Mucosa of stomach (tissue), 1 donor: ENCODE measurements around the gene HDHD2.

Experiments
- H3K27me3 ChIP-seq: one replicate; pipeline ENCODE4 v1.7.0; 2013; ENCODE audit warnings: mild to moderate bottlenecking, low read length; ENCODE audit not compliant: control insufficient read depth, insufficient read depth
- H3K36me3 ChIP-seq: one replicate; pipeline ENCODE4 v1.7.0; 2013; ENCODE audit warnings: low read length; ENCODE audit not compliant: control insufficient read depth, insufficient read depth
- H3K4me1 ChIP-seq: one replicate; pipeline ENCODE4 v1.7.0; 2013; ENCODE audit warnings: mild to moderate bottlenecking, low read length; ENCODE audit not compliant: control insufficient read depth, insufficient read depth
- H3K4me3 ChIP-seq: one replicate; pipeline ENCODE4 v1.7.0; 2013; ENCODE audit warnings: low read length
- H3K9ac ChIP-seq: one replicate; pipeline ENCODE4 v1.7.0; 2013; ENCODE audit warnings: mild to moderate bottlenecking, low read length, moderate library complexity
- H3K9me3 ChIP-seq: one replicate; pipeline ENCODE4 v1.7.0; 2013; ENCODE audit warnings: mild to moderate bottlenecking, low read length, moderate library complexity; ENCODE audit not compliant: control insufficient read depth
- donor health status: Pancreatic carcinoma.

HDHD2 gene

DNA sequence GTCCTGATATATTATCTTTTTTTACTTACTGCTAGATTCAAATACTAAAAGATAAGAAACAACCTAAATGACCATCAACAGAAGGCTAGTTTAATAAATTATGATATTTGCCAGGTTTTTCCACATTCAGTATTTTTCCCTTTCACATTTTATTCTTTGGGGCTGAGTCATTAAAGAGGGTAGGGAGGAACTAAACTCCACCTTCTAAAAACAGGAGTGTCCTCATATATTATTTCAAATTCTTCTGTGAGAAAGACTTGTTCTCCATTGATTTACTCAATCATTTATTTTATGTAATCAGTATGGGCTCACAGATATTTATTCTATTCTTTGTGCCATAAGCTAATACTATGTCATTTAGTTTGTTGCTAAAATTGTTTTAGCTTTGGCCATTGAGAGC is 9.0 kb downstream of the HDHD2 start:
- Histone ChIP-seq H3K9ac (no peak overlapping the region), H3K9me3 (no peaks in the 10 kb centered on the region), H3K4me3 (no peak overlapping the region), H3K4me1 (no peaks in the 10 kb centered on the region), H3K27me3 (no peaks in the 10 kb centered on the region), H3K36me3 (no peaks in the 10 kb centered on the region)

DNA sequence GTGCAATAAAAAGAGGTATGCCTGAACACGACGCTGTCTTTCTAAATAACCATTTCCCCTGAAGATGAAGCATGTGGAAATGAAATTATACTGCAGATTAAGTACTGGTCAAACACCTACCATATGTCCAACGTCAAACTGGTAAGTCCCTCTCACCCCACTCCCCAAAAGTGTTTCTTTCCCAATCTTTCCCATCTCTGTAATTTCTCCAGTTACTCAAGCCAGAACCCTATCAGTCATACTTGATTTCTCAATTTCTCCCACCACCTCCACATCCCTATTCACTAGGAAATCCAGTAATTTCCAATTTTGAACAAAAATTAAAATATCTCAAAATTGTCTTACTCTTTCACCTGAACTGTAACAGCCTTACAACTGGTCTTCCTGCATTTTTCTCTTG is 29.2 kb downstream of the HDHD2 start:
- Histone ChIP-seq H3K9me3 (no peaks in the 10 kb centered on the region), H3K4me1 (peaks cover 4% of the 10 kb centered on the region), H3K9ac (no peak overlapping the region), H3K27me3 (no peaks in the 10 kb centered on the region), H3K4me3 (no peak overlapping the region), H3K36me3 (no peaks in the 10 kb centered on the region)

DNA sequence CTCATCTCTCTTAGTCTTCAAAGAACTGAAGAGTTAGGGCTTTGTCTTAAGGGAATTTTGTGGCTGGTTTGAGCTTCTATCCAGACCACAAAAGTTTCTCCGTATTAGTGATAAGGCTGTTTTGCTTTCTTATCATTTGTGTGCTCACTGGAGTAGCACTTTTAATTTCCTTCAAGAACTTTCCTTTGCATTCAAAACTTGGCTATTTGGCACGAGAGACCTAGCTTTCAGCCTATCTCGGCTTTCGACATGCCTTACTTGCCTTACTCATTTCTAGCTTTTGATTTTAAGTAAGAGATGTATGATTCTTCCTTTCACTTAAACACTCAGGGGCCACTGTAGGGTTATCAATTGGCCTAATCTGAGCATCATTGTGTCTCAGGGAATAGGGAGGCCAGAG is 29.9 kb downstream of the HDHD2 start:
- Histone ChIP-seq H3K4me1 (peaks cover 4% of the 10 kb centered on the region), H3K36me3 (no peaks in the 10 kb centered on the region), H3K9ac (no peak overlapping the region), H3K9me3 (no peaks in the 10 kb centered on the region), H3K4me3 (no peak overlapping the region), H3K27me3 (no peaks in the 10 kb centered on the region)

DNA sequence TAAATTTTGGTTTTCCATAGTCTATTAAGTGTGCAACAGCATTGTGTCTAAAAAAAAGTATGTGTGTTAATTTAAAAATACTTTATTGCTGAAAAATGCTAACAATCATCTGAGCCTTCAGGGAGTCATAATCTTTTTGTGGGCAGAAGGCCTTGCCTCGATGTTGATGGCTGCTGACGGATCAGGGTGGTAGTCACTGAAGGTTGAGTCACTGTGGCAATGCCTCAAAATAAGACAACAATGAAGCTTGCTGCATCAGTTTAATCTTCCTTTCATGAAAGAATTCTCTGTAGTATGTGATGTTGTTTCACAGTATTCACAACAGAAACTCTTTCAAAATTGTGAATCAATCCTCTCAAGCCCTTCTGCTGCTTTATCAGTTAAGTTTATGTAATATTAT is 31.3 kb downstream of the HDHD2 start:
- Histone ChIP-seq H3K9me3 (no peaks in the 10 kb centered on the region), H3K4me3 (no peak overlapping the region), H3K27me3 (no peaks in the 10 kb centered on the region), H3K4me1 (peaks cover 4% of the 10 kb centered on the region), H3K9ac (no peak overlapping the region), H3K36me3 (no peaks in the 10 kb centered on the region)

DNA sequence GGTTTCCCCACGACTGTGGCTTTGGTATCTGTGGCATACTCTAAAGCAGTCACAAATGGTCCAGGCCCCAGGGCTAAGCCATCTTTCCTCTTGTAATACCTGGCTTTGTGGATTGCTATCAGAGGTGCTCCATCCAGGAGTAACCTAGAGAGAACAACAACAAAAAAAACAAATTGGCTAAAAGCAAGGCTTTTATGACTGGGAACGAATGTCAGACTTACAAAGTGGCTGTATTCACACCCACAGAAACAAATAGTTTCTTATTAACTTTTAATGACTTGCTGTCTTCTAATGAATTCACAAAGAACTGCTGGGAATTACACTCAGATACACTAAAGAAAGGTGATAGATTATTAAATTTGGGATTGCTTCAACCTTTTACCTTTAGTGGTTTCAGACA is 35.1 kb downstream of the HDHD2 start:
- Histone ChIP-seq H3K9me3 (no peaks in the 10 kb centered on the region), H3K36me3 (no peaks in the 10 kb centered on the region), H3K4me3 (no peak overlapping the region), H3K27me3 (no peaks in the 10 kb centered on the region), H3K9ac (no peak overlapping the region), H3K4me1 (no peaks in the 10 kb centered on the region)

DNA sequence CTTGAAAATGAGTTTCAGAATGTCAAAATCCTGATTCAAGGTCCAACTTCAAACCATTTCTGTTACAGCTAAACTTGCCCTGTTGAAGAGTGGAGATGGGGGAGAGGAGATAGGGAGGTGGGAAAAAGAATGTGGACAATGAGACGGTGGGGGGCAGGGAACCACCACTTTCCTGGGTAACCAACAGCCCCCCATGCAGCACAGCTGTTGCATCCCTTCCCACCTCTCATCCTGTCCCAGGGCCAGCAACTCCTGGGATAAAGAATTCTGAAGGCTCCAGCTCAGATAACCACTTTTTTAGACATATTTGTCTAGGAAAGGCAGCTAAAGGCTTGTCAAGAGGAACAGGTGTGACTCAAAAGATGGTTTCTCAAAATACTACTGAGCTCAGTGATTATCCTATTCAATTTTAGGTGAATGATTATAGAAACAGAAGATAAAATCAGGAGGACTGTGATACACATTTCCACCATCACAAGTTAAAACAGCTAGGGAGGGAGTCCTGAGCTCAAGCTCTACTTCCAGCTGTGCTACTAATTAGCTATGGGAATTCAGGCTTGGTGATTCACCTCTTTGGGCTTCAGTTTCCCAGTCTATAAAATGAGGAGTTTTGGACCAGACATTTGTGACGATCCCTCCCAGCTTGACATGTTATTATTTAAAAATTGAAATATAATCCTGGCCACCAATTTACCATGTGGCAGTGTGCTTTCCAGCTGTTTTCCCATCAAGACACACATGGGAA is 36.3 kb downstream of the HDHD2 start:
- H3K27me3 ChIP-seq: no peaks in the 10 kb centered on the region
- H3K36me3 ChIP-seq: no peaks in the 10 kb centered on the region
- no peaks in the 10 kb centered on the region for H3K9me3 ChIP-seq
- no peaks in the 10 kb centered on the region for H3K4me1 ChIP-seq
- H3K9ac ChIP-seq: no peak overlapping the region
- H3K4me3 ChIP-seq: no peak overlapping the region

DNA sequence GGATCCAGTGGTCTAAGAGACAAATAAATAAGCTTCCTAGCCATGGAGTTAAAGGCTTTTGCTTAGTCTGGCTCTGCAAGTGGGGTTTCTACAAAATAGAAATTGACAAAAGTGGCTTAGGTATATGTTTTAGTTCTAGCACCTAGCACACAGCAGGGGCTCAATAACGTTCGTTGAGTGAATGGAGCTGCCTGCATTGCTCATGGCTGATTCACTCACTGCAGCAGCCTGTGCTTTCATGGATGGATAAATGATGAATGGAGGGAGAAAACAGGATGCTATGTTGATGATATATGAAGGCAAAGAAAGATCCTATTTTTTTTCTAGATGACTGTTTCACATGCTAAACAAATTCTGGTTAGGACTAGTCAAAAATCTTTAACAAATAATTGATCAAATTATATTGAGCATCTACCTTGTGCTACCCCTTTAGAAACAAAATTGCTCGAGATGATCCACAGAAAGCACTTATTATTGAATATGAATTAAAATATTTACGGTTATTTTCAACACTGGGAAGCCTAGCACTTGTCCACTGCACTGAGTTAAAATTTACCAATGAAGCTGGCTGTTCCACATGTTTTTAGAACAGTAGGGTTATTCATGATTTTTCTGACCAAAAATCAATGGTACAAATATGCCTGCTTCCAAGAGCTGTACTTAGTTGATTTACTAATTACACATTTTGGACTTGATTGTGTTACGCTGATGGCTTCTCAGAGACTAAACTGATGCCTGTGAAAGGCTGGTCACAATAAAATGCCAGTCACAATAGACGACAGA is 39.6 kb downstream of the HDHD2 start:
- no peaks in the 10 kb centered on the region for H3K9me3 ChIP-seq
- no peaks in the 10 kb centered on the region for H3K36me3 ChIP-seq
- no peak overlapping the region for H3K9ac ChIP-seq
- no peak overlapping the region for H3K4me3 ChIP-seq
- H3K27me3 ChIP-seq: no peaks in the 10 kb centered on the region
- no peaks in the 10 kb centered on the region for H3K4me1 ChIP-seq

DNA sequence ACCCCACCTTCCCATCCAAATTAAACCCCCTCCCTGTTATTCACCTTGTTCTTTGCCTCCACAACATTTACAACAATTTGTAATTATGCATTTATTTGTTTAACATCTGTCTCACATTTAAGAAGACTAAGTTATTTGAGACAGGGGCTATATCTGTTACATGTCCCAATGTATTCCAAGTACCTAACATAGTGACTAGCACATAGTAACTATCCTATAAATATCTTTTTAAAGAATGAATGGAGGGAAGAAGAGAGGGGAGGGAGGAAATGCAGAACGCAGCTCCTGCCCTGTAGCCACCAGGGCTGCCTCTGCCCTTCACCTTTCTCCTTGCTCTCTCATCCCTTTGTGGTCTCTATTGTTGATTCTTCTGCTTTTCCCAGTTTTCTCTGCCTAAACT is 40.6 kb downstream of the HDHD2 start:
- H3K9me3 ChIP-seq: no peaks in the 10 kb centered on the region
- H3K36me3 ChIP-seq: no peaks in the 10 kb centered on the region
- H3K4me1 ChIP-seq: no peaks in the 10 kb centered on the region

DNA sequence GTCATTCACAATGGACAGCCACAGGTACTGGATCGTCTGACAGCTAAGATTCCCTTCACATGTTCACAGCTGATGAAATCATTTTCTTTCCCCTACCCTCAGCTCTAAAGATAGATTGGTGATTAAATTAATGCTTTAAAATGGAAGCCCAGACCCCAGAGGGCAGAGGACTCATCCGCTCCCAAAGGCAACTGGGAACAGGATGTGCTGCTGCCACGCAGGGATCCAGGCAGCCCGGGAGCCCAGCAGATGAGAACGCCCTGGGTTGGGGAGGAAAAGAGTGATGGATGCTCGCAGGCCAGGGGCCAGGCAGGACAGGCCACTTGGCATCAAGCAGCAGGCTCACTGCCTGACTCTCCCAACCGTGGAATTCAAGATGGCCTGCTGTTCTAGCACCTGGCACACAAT is 41.3 kb downstream of the HDHD2 start:
- Histone ChIP-seq H3K36me3 (no peaks in the 10 kb centered on the region), H3K4me1 (no peaks in the 10 kb centered on the region)

More for the DNA sequence above, 40.6 kb downstream of the HDHD2 start:
- no peak overlapping the region for H3K4me3 ChIP-seq
- no peak overlapping the region for H3K9ac ChIP-seq
- no peaks in the 10 kb centered on the region for H3K27me3 ChIP-seq

DNA sequence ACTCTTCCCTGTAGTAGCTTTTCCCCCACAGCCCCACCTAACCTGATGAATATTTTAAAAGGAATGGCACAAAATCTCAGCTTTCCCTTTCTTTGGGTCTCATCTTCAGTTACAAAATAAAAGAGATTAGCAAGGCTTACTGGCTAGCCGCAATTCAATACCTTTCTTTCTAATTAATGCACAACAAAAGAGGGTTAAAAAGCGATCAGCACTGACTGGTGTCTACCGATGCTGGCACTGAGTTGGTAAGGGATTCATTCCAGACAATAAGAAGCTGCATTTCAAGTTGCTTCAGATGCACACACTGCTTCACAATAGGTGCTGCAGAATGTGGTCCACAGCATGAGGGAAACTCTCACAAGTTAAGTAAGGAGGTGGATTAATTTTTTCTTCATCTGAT is 41.9 kb downstream of the HDHD2 start:
- Histone ChIP-seq H3K4me1 (no peaks in the 10 kb centered on the region), H3K9me3 (no peaks in the 10 kb centered on the region), H3K27me3 (no peaks in the 10 kb centered on the region), H3K36me3 (no peaks in the 10 kb centered on the region), H3K4me3 (no peak overlapping the region), H3K9ac (no peak overlapping the region)

More for the DNA sequence above, 41.3 kb downstream of the HDHD2 start:
- H3K9me3 ChIP-seq: no peaks in the 10 kb centered on the region
- H3K27me3 ChIP-seq: no peaks in the 10 kb centered on the region
- H3K9ac ChIP-seq: no peak overlapping the region
- no peak overlapping the region for H3K4me3 ChIP-seq

DNA sequence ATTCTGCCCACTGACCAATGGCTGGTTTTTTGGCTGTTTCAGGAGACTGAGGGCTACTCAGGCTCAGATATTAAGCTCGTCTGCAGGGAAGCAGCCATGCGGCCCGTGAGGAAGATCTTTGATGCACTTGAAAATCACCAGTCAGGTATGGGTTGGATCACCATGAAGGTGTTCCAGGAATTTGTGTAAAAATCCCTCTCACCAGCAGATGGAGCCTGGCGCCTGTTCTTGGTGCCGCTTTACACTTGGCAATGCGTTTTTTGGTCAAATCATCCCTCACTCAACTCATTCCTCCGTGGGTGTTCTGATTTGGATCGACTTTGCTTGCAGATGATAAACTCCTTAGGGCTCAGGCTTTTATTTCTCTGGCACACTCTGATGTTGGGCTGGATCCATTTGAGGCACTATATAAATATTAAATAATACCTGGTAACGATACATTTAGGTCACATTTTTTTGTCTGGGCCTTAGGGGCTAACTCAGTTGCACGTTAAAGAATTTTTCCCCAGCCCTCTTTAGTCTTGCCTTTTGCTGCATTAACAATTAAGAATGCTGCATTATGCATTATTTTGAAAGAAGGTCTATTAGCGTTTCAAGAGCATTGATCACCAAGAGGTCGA is 50.0 kb downstream of the HDHD2 start:
- Histone ChIP-seq H3K9ac (no peak overlapping the region), H3K4me3 (no peak overlapping the region), H3K4me1 (no peaks in the 10 kb centered on the region)

DNA sequence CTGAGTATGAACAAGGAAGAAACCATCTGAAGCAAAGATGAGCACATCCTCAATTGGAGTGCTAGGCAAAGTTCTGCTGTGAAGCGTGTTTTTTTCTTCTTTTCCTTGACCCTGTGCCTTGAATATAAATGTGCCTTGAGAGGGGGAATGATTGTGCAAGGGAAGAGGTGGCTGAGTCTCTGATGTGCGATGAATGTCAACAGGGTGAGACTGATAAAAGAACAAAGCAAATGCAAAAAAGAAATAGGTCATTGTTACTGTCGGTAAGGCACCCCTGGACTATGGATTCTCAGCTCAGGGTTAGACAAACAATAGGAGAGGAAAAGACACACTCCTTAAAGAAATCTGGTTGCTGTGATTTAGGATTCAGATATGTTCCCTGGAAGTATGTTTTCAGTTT is 54.5 kb downstream of the HDHD2 start:
- Histone ChIP-seq H3K27me3 (no peaks in the 10 kb centered on the region), H3K4me3 (no peak overlapping the region), H3K36me3 (no peaks in the 10 kb centered on the region), H3K9me3 (no peaks in the 10 kb centered on the region), H3K9ac (no peak overlapping the region), H3K4me1 (no peaks in the 10 kb centered on the region)

More for the DNA sequence above, 50.0 kb downstream of the HDHD2 start:
- Histone ChIP-seq H3K27me3 (no peaks in the 10 kb centered on the region), H3K9me3 (no peaks in the 10 kb centered on the region), H3K36me3 (no peaks in the 10 kb centered on the region)
